Neural cell (in vitro differentiated cells): ENCODE data around the gene LAIR1. TPM values are rescaled to one million over a fixed set of nuclear protein-coding genes. Genes with fewer than 3 reads are reported as not detected.
"Not testable (repeated sequence)": the region's sequence is repeated elsewhere in the genome, so short reads cannot be mapped to it uniquely, and the experiment has no call there.

Source experiments
- H2AFZ ChIP-seq: fragments of 200-600, 300-800 bp; sonication (generic), shearing (Covaris generic); 2 replicates; pipeline ENCODE4 v1.6.0; 2014; ENCODE audit warnings: low read depth, mild to moderate bottlenecking, antibody characterized with exemption, low read length, moderate library complexity
- H3F3A ChIP-seq: fragments of 200-600 bp; shearing (Covaris generic); 2 replicates; pipeline ENCODE4 v1.6.1; 2016; ENCODE audit warnings: mild to moderate bottlenecking, moderate library complexity, mixed read lengths, antibody characterized with exemption, low read length; ENCODE audit not compliant: insufficient read depth, poor library complexity, severe bottlenecking
- H3K27ac ChIP-seq: fragments of 200-600, 300-800 bp; sonication (generic), shearing (Covaris generic); 2 replicates; pipeline ENCODE4 v1.5.1; 2014; ENCODE audit warnings: mild to moderate bottlenecking, low read length, moderate library complexity
- H3K27me3 ChIP-seq: fragments of 300-800, 200-600 bp; sonication (generic), shearing (Covaris generic); 2 replicates; pipeline ENCODE4 v1.6.0; 2014; ENCODE audit warnings: mild to moderate bottlenecking, low read depth, low read length, moderate library complexity; ENCODE audit not compliant: insufficient read depth
- H3K36me3 ChIP-seq: fragments of 300-800, 200-600 bp; sonication (generic), shearing (Covaris generic); 2 replicates; pipeline ENCODE4 v1.5.1; 2014; ENCODE audit warnings: mild to moderate bottlenecking, antibody characterized with exemption, low read length, moderate library complexity; ENCODE audit not compliant: insufficient read depth
- H3K4me2 ChIP-seq: fragments of 300-800, 200-600 bp; sonication (generic), shearing (Covaris generic); 2 replicates; pipeline ENCODE4 v1.6.0; 2014; ENCODE audit warnings: mild to moderate bottlenecking, low read length
- H3K4me3 ChIP-seq: fragments of 300-800, 200-600 bp; sonication (generic), shearing (Covaris generic); 2 replicates; pipeline ENCODE4 v1.5.1; 2014; ENCODE audit warnings: mild to moderate bottlenecking, low read length, moderate library complexity
- H3K79me2 ChIP-seq: fragments of 200-600 bp; shearing (Covaris generic); replicated peaks from 2 replicates; pipeline ENCODE4 v1.6.0; 2014; ENCODE audit warnings: mild to moderate bottlenecking, low read length, moderate library complexity; ENCODE audit not compliant: insufficient read depth
- H3K9ac ChIP-seq: fragments of 300-800, 200-600 bp; sonication (generic), shearing (Covaris generic); 2 replicates; pipeline ENCODE4 v1.6.1; 2016; ENCODE audit warnings: mild to moderate bottlenecking, low read length, mixed read lengths
- H3K9me2 ChIP-seq: fragments of 200-600 bp; shearing (Covaris generic); 2 replicates; pipeline ENCODE4 v1.6.1; 2016; ENCODE audit warnings: mild to moderate bottlenecking, low read length, mixed read lengths; ENCODE audit not compliant: insufficient read depth
- H3K9me3 ChIP-seq: fragments of 200-600, 300-800 bp; sonication (generic), shearing (Covaris generic); 2 replicates; pipeline ENCODE4 v1.6.1; 2016; ENCODE audit warnings: mild to moderate bottlenecking, mixed run types, low read length, moderate library complexity, mixed read lengths
- H4K20me1 ChIP-seq: fragments of 200-600 bp; shearing (Covaris generic); 2 replicates; pipeline ENCODE4 v1.6.1; 2016; ENCODE audit warnings: mild to moderate bottlenecking, mixed run types; ENCODE audit not compliant: insufficient read depth
- CTCF ChIP-seq: fragments of 450-650 bp; IDR thresholded peaks from 2 replicates; pipeline ENCODE4 v1.5.1; 2014; ENCODE audit warnings: antibody characterized with exemption, mild to moderate bottlenecking, moderate library complexity; ENCODE audit not compliant: poor library complexity, severe bottlenecking
- EP300 ChIP-seq: fragments of 450-650 bp; conservative IDR thresholded peaks from 2 replicates; pipeline ENCODE4 v1.6.1; 2014; ENCODE audit warnings: antibody characterized with exemption, mild to moderate bottlenecking, moderate library complexity; ENCODE audit not compliant: poor library complexity, severe bottlenecking
- EZH2 ChIP-seq: fragments of 200-600, 300-800 bp; shearing (Covaris generic), sonication (generic); IDR thresholded peaks from 2 replicates; pipeline ENCODE4 v1.6.1; 2014; ENCODE audit warnings: antibody characterized with exemption, low read length, borderline replicate concordance, mild to moderate bottlenecking; ENCODE audit not compliant: insufficient read depth, poor library complexity, severe bottlenecking
- MXI1 ChIP-seq: fragments of 450-650 bp; conservative IDR thresholded peaks from 2 replicates; pipeline ENCODE4 v1.6.1; 2014; ENCODE audit warnings: antibody characterized with exemption, mild to moderate bottlenecking; ENCODE audit not compliant: poor library complexity, severe bottlenecking
- POLR2AphosphoS5 ChIP-seq: IDR thresholded peaks from 2 replicates; pipeline ENCODE4 v1.6.1; 2012
- RAD21 ChIP-seq: fragments of 450-650 bp; conservative IDR thresholded peaks from 2 replicates; pipeline ENCODE4 v1.6.1; 2014; ENCODE audit warnings: antibody characterized with exemption, mild to moderate bottlenecking, moderate library complexity
- REST ChIP-seq: IDR thresholded peaks from 2 replicates; pipeline ENCODE4 v1.6.1; 2012; ENCODE audit warnings: borderline replicate concordance
- SMC3 ChIP-seq: fragments of 450-650 bp; conservative IDR thresholded peaks from 2 replicates; pipeline ENCODE4 v1.6.1; 2014; ENCODE audit warnings: antibody characterized with exemption, mild to moderate bottlenecking, moderate library complexity; ENCODE audit not compliant: poor library complexity
- TAF1 ChIP-seq: IDR thresholded peaks from 2 replicates; pipeline ENCODE4 v1.6.1; 2012; ENCODE audit warnings: low read depth
- polyA plus RNA-seq: library from polyadenylated mRNA; depleted of rRNA; stranded (reverse); fragments of >200 nt; gene quantifications from 2 replicates; pipeline ENCODE4 v1.2.3, GENCODE V29; 2014

Gene LAIR1
- polyA plus RNA-seq, 1 donor from 2014 or later = not detected

- Histone ChIP-seq H2AFZ (no peak overlapping the region), H4K20me1 (no peaks in the 10 kb centered on the region), H3K27ac (no peak overlapping the region), H3K9ac (no peak overlapping the region), H3F3A (no peaks in the 10 kb centered on the region), H3K4me3 (no peak overlapping the region), H3K36me3 (no peaks in the 10 kb centered on the region), H3K27me3 (no peaks in the 10 kb centered on the region), H3K9me3 (no peaks in the 10 kb centered on the region), H3K79me2 (no peaks in the 10 kb centered on the region), H3K9me2 (no peaks in the 10 kb centered on the region), H3K4me2 (no peak overlapping the region)
- TF ChIP-seq MXI1 (no peak), RAD21 (no peak), TAF1 (no peak), EZH2 (no peak), REST (no peak), EP300 (no peak), SMC3 (no peak), POLR2AphosphoS5 (no peak), CTCF (no peak)
Observed at GRCh38 chr19:54383330-54383729, 18.6 kb upstream of the LAIR1 start.

GRCh38 chr19:54382041-54382440, 17.3 kb upstream of the LAIR1 start:
- not testable (repeated sequence) for H3K9me3 ChIP-seq, H3K4me3 ChIP-seq, H3K27ac ChIP-seq, H2AFZ ChIP-seq, H3K9ac ChIP-seq, H4K20me1 ChIP-seq, H3K27me3 ChIP-seq, H3K36me3 ChIP-seq, H3K4me2 ChIP-seq, H3K9me2 ChIP-seq, H3F3A ChIP-seq, H3K79me2 ChIP-seq

GRCh38 chr19:54380897-54381296, 16.2 kb upstream of the LAIR1 start:
- Histone ChIP-seq H4K20me1 (no peaks in the 10 kb centered on the region), H3K9me3 (no peaks in the 10 kb centered on the region), H3K9ac (no peak overlapping the region), H3K27ac (no peak overlapping the region), H3K4me3 (no peak overlapping the region), H3K27me3 (no peaks in the 10 kb centered on the region), H3K4me2 (no peak overlapping the region), H3K36me3 (no peaks in the 10 kb centered on the region), H3K9me2 (no peaks in the 10 kb centered on the region), H2AFZ (no peak overlapping the region), H3F3A (no peaks in the 10 kb centered on the region), H3K79me2 (no peaks in the 10 kb centered on the region)
- TF ChIP-seq EP300 (no peak), POLR2AphosphoS5 (no peak), REST (no peak), EZH2 (no peak), SMC3 (no peak), TAF1 (no peak), CTCF (no peak), MXI1 (no peak), RAD21 (no peak)
